Breast epithelium (tissue), 4 donors: Measurements from ENCODE around the gene TOMM22. TPM values are rescaled to one million over a fixed set of nuclear protein-coding genes. Genes with fewer than 3 reads are reported as not detected.

ENCODE experiments used
- DNase-seq, 2 donors: peaks; one replicate each; pipeline ENCODE4 v3.0.0-alpha.2; 2019; ENCODE audit warnings: low spot score in 2 of 2
- H3K27ac ChIP-seq, 2 donors: fragments of 200-600 bp; sonication (generic) in 1 of 2; one replicate each; pipeline ENCODE4 v1.5.1; 2016 to 2019; ENCODE audit warnings: mild to moderate bottlenecking in 1 of 2
- H3K27me3 ChIP-seq, 2 donors: fragments of 200-600 bp; sonication (generic) in 1 of 2; one replicate each; pipeline versions ENCODE4 v1.5.1 to v1.6.0; 2017 to 2019; ENCODE audit warnings: control low read depth in 1 of 2, mild to moderate bottlenecking in 1 of 2
- H3K36me3 ChIP-seq: fragments of 200-600 bp; one replicate; pipeline ENCODE4 v1.5.1; 2019
- H3K4me1 ChIP-seq, 2 donors: fragments of 200-600 bp; sonication (generic); one replicate each; pipeline ENCODE4 v1.5.1; 2016 to 2019; ENCODE audit warnings: control low read depth in 1 of 2
- H3K4me3 ChIP-seq, 3 donors: fragments of 200-600 bp; sonication (generic); 1 replicate in 2 of 3; 2 replicates in 1 of 3; pipeline ENCODE4 v1.5.1; 2016 to 2019; ENCODE audit warnings: mild to moderate bottlenecking in 3 of 3, moderate library complexity in 2 of 3
- H3K9me3 ChIP-seq, 2 donors: fragments of 200-600 bp; sonication (generic) in 1 of 2; one replicate each; pipeline ENCODE4 v1.5.1; 2016 to 2019; ENCODE audit warnings: control low read depth in 1 of 2
- CTCF ChIP-seq, 3 donors: fragments of 450-650 bp; IDR thresholded peaks; one replicate each; pipeline ENCODE4 v1.5.1; 2016 to 2017; ENCODE audit warnings: antibody characterized with exemption in 3 of 3, mild to moderate bottlenecking in 3 of 3, moderate library complexity in 3 of 3
- POLR2A ChIP-seq: fragments of 450-650 bp; IDR thresholded peaks from one replicate; pipeline ENCODE4 v1.6.1; 2016; ENCODE audit warnings: antibody characterized with exemption, mild to moderate bottlenecking, moderate library complexity
- POLR2AphosphoS5 ChIP-seq, 3 donors: sonication (generic); formaldehyde crosslinking; IDR thresholded peaks; one replicate each; pipeline ENCODE4 v1.6.1; 2017; ENCODE audit warnings: antibody characterized with exemption in 3 of 3
- intact Hi-C: fragments of 100-400 bp; cut with DNase I; formaldehyde crosslinking; loops from one replicate; pipeline ENCODE4 v1.15.1; 2023; ENCODE audit warnings: low total_unique reads
- total RNA-seq, 3 donors: library from RNA; depleted of rRNA; stranded (reverse); fragments of >200 nt; gene quantifications; one replicate each; pipeline ENCODE4 v1.1.0, GENCODE V29; 2016

TOMM22 gene
- total RNA-seq, 3 donors from 2014 or later: 30.6 to 37.3 (median 32.8) TPM

- H3K9me3 ChIP-seq: no peaks in the 10 kb centered on the region
- H3K27ac ChIP-seq: peak within 1 kb of the TSS; percentile 88 to 98
- H3K36me3 ChIP-seq: no peaks in the 10 kb centered on the region
- TF ChIP-seq POLR2AphosphoS5 (IDR thresholded peaks at IDR 0.05) (peak; percentile 32 to 84 (median 69)), POLR2A (peak; percentile 64), CTCF (IDR thresholded peaks at IDR 0.05) (peak in 1 of 3 donors; percentile 23)
- H3K27me3 ChIP-seq: no peaks in the 10 kb centered on the region
- intact Hi-C loops: no loop called here
- H3K4me1 ChIP-seq: no peaks in the 10 kb centered on the region
- peak within 1 kb of the TSS; percentile 73 to 100 (median 93) for H3K4me3 ChIP-seq
- peak; percentile 82 to 89 for DNase-seq
Measured at GRCh38 chr22:38656256-38657044, 25.3 kb upstream of the TOMM22 start, which contains the start of the genes CBY1 and FAM227A. Gene CBY1 (plus strand): TSS chr22:38656638. CDS start chr22:38668055, 11,417 bp downstream. Gene FAM227A (minus strand): TSS chr22:38656392. CDS start chr22:38650168, 6,224 bp downstream.

- H3K9me3 ChIP-seq: no peaks in the 10 kb centered on the region
- no peak for TF ChIP-seq CTCF (IDR thresholded peaks at IDR 0.05)
- TF ChIP-seq POLR2AphosphoS5 (IDR thresholded peaks at IDR 0.05): no peak
- no peak for TF ChIP-seq POLR2A
- H3K4me3 ChIP-seq: peak overlapping the region; percentile 73 to 100 (median 93)
- no peaks in the 10 kb centered on the region for H3K4me1 ChIP-seq
- H3K36me3 ChIP-seq: no peaks in the 10 kb centered on the region
- intact Hi-C loops: no loop called here
- H3K27ac ChIP-seq: peak overlapping the region; percentile 88 to 98
- H3K27me3 ChIP-seq: no peaks in the 10 kb centered on the region
- no peak for DNase-seq
Measured at GRCh38 chr22:38657045-38657909, 24.5 kb upstream of the TOMM22 start.

- no peak for TF ChIP-seq POLR2A
- TF ChIP-seq POLR2AphosphoS5 (IDR thresholded peaks at IDR 0.05): peak in 1 of 3 donors; percentile 27
- no peak overlapping the region for H3K4me3 ChIP-seq
- H3K36me3 ChIP-seq: no peaks in the 10 kb centered on the region
- H3K27me3 ChIP-seq: no peaks in the 10 kb centered on the region
- peak overlapping the region; percentile 61 to 66 for H3K27ac ChIP-seq
- no peaks in the 10 kb centered on the region for H3K9me3 ChIP-seq
- intact Hi-C loops: no loop called here
- H3K4me1 ChIP-seq: no peaks in the 10 kb centered on the region
- peak in 1 of 2 donors; percentile 78 for DNase-seq
Measured at GRCh38 chr22:38674888-38675287, 6.9 kb upstream of the TOMM22 start.

GRCh38 chr22:38675833-38676232, 5.9 kb upstream of the TOMM22 start:
- Histone ChIP-seq H3K27me3 (no peaks in the 10 kb centered on the region), H3K4me1 (no peaks in the 10 kb centered on the region), H3K9me3 (no peaks in the 10 kb centered on the region), H3K27ac (no peak overlapping the region), H3K4me3 (no peak overlapping the region), H3K36me3 (no peaks in the 10 kb centered on the region)
- DNase-seq: no peak
- intact Hi-C loops: no loop called here
- no peak for TF ChIP-seq POLR2A
- no peak for TF ChIP-seq CTCF (IDR thresholded peaks at IDR 0.05)
- TF ChIP-seq POLR2AphosphoS5 (IDR thresholded peaks at IDR 0.05): no peak

- intact Hi-C loops: no loop called here
- Histone ChIP-seq H3K9me3 (no peaks in the 10 kb centered on the region), H3K4me3 (no peak overlapping the region), H3K36me3 (no peaks in the 10 kb centered on the region), H3K27me3 (no peaks in the 10 kb centered on the region), H3K4me1 (no peaks in the 10 kb centered on the region), H3K27ac (no peak overlapping the region)
- TF ChIP-seq POLR2A (no peak), POLR2AphosphoS5 (IDR thresholded peaks at IDR 0.05) (no peak), CTCF (IDR thresholded peaks at IDR 0.05) (no peak)
- peak in 1 of 2 donors; percentile 27 for DNase-seq
Measured at GRCh38 chr22:38684895-38685294, 3.1 kb downstream of the TOMM22 start.
